Fibroblast of lung (primary cell): Measurements from ENCODE around the gene SELENOO.

ENCODE experiments used
- EZH2 ChIP-seq: IDR thresholded peaks from 2 replicates; pipeline ENCODE4 v1.5.1; 2012; ENCODE audit warnings: low read length, control low read depth, mild to moderate bottlenecking; ENCODE audit errors: missing control alignments
- TF ChIP-seq, protein P1 (sequence below), 2 donors: IDR thresholded peaks in 1 of 2; conservative IDR thresholded peaks in 1 of 2; 1 replicate in 1 of 2; 2 replicates in 1 of 2; pipeline ENCODE4 v1.5.1; 2011 to 2012; ENCODE audit warnings: low read length in 2 of 2, control low read depth in 1 of 2, inconsistent platforms in 1 of 2, low read depth in 1 of 2, mild to moderate bottlenecking in 1 of 2

DNA sequence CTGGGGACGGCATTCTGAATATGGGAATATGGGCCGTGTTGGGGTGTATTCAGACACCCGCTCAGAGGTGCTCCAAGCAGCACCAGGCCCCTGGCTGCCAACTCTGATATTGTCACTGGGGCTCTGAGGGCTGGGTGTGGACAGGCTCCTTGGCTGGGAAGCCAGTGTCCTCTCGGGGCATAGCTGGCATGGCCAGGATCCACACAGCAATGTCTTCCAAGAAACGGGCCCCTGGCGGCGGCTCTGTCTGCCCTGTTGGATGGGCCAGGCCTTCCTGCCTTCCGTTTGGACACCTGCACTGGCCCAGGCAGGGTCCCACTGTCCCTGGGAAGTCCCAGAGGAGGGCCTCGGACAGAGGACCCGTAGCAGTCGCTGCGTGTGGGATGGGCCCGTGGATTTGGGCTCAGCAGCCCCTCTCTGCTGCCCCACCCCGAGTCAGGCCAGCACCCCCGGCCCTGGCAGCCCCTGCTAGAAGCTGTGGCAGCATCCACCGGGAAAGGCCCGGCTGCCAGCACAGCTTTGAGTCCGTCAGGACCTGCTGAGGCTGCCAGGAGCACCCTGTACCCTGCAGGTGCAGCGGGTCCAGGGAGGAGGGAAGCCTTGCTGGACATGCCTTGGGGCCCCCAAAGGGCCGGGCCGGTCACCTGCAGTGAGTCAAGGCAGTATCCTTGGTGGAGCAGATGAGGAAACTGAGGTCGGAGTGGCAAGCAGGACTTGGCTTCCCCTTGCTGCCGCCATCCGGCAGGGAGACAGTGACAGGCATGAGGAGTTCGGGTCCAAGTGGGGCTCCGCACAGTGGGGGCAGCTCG, 26.2 kb upstream of the SELENOO start:
- no peak for TF ChIP-seq EZH2
- TF ChIP-seq, protein P1, sequence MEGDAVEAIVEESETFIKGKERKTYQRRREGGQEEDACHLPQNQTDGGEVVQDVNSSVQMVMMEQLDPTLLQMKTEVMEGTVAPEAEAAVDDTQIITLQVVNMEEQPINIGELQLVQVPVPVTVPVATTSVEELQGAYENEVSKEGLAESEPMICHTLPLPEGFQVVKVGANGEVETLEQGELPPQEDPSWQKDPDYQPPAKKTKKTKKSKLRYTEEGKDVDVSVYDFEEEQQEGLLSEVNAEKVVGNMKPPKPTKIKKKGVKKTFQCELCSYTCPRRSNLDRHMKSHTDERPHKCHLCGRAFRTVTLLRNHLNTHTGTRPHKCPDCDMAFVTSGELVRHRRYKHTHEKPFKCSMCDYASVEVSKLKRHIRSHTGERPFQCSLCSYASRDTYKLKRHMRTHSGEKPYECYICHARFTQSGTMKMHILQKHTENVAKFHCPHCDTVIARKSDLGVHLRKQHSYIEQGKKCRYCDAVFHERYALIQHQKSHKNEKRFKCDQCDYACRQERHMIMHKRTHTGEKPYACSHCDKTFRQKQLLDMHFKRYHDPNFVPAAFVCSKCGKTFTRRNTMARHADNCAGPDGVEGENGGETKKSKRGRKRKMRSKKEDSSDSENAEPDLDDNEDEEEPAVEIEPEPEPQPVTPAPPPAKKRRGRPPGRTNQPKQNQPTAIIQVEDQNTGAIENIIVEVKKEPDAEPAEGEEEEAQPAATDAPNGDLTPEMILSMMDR (conservative IDR thresholded peaks at IDR 0.05 in 1 of 2, IDR thresholded peaks at IDR 0.05 in 1 of 2; ENCODE audit: low read depth in 1 of 2, low read length in 2 of 2), result no peak
